Diencephalon (tissue), 1 donor: ENCODE results near the gene POLN. TPM values are rescaled to one million over a fixed set of nuclear protein-coding genes. Genes with fewer than 3 reads are reported as not detected.

Experiments used
- small RNA-seq: library from RNA; depleted of rRNA; stranded (forward); fragments of <200 nt; gene quantifications from one replicate; pipeline ENCODE3, GENCODE V24; 2014
- total RNA-seq: library from RNA; depleted of rRNA; stranded (reverse); fragments of >200 nt; gene quantifications from one replicate; pipeline ENCODE4 v1.2.3, GENCODE V29; 2014

POLN gene
- total RNA-seq, result 6.5 TPM

DNA sequence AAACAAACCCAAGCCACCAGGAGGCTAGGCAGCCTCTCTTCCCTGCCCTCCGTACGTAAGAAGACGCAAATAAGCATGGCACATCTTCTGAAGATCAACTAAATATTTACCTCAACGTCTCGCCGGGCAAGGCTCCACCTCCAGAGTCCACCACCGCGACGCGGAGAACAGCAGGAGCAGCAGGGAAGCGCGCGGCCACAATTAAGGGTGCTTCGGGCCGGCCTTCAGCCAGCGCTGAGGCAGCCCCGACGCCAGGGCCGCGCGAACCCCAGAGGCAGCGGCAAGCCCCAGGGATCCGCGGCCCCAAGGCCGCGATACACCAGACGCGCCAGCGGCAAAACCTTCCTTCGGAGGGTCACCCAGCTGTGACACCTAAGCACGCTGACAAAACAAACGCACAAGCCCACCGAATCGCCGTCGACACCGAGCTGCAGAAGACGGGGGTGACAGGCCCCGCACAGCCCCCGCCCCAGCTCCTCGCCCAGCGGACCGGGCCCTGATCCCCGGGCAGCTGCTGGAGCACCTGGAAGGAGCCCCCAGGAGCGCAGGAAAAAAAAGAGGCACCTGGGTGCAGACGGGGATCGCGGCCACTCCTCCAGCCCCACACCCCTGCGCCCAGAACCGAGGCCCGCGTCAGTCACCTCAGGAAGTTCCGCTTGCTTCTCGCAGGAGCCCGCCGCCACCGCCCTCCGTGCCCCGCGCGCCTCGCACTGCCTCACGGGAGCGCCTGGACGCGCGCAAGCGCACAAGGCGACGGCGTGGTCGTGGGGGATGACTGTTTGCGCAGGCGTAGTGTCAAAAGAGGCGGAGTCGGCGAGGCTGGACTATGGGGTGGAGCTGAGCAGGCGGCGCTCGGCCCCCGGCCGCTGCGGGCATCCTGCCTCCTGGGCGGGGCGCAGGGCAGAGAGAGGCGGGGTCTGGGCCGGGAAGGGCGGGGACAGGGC lies at the start of gene POLN, which contains the start of gene HAUS3:
POLN (minus strand) TSS at position 712 of the 944 bp plus-strand sequence. CDS start 12,890 bp downstream, outside the sequence.
HAUS3 (minus strand) TSS at position 712 of the 944 bp plus-strand sequence. CDS start 1,175 bp downstream, outside the sequence.

DNA sequence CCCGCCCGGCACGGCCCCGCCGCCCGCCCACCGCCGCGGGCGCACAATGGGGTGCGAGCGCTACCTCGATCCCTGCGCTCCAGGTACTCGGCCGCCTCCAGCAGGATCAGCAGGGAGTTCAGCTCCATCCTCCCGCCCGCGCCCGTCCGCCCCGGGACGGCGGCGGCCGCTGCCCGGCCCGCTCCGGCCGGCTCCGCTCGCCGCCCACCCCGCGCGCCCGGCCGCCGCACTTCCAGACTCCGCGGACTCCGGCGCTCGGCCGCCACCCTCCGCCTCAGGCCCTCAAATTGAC lies 19.9 kb upstream of the POLN start, which contains the start of gene MXD4:
MXD4 (minus strand) TSS at position 257 of the 292 bp plus-strand sequence; CDS start at position 128, 129 bp downstream.

DNA sequence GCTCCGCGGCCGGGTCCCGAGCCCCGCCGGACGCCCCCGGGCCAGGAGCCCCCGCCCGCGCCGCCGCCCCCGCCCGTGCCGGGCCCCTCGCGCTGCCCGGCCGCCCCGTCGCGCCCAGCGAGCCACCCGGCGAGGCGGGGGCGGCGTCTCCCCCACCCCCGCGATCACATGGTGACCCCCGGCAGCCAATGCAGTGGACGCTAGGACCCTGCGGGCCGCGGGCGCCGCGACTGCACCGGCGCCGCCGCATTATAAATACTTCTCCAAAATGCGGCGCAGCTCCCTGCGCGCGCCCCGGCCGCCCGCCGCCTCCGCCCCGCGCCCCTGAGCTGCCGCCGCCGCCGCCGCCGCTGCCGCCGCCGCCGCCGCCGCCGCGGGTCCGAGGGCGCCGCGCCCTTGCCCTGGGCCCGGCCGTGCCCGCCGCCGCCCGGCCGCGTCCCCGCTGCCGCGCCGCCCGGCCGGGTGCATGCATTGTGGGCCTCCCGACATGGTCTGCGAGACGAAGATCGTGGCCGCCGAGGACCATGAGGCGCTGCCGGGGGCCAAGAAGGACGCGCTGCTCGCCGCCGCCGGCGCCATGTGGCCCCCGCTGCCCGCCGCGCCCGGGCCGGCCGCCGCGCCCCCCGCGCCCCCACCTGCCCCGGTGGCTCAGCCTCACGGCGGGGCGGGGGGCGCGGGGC lies 182.7 kb downstream of the POLN start, which contains the start of gene NAT8L:
NAT8L (plus strand) TSS at position 282 of the 680 bp plus-strand sequence; CDS start at position 467, 185 bp downstream.

Small RNAs within 50 kb of the gene (small RNA-seq; reads per million reads assigned to genes)
- gene COX6B1P5, result not detected

Other genes starting within 250 kb of the POLN start
- gene NELFA, start 233.1 kb downstream of the POLN start, total RNA-seq, result 22.8 TPM
- gene NAT8L, start 182.8 kb downstream of the POLN start, total RNA-seq, result 25.6 TPM
- 33.7 TPM for gene HAUS3, start within 50 bp of the POLN start, total RNA-seq
- gene MXD4, start 20.0 kb upstream of the POLN start, total RNA-seq, result 22.1 TPM
- 5.8 TPM for gene ZFYVE28, start 176.5 kb upstream of the POLN start, total RNA-seq
- gene CFAP99, start 176.8 kb upstream of the POLN start, total RNA-seq, result 0.69 TPM
- gene RNF4, start 227.0 kb upstream of the POLN start, total RNA-seq, result 47.7 TPM